Suppressor macrophage treated with lipopolysaccharide for 4 hours (primary cell): ENCODE results near the gene OTOA.
"Not testable (repeated sequence)": the region's sequence is repeated elsewhere in the genome, so short reads cannot be mapped to it uniquely, and the experiment has no call there.

Experiments used
- DNase-seq: peaks from one replicate; pipeline ENCODE4 v3.0.0-alpha.2; 2020

The OTOA gene

DNA sequence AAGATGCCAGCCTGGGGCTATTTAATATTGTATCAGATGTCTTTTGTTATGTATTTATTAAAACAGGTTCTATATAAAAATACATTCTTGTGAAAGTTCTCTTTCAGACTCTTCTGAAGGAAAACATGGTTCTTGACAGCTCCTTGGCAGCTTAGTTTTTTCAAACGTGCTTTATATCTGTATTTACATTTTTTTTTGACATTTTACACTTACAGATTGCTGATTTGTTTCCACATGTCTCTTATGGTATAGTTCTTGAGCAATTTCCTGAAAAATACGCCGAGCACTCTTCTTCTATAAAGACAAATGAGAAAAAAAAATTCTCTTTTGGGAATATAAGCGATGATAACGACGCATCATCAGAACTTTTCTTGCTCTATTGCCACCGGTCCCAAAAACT lies 20.9 kb upstream of the OTOA start:
- no peak for DNase-seq

- no peak for DNase-seq
These were observed 20.0 kb upstream of the OTOA start for GRCh38 chr16:21643785-21644184.

- no peak for DNase-seq
These were observed 19.1 kb upstream of the OTOA start for GRCh38 chr16:21644674-21645073.

DNA sequence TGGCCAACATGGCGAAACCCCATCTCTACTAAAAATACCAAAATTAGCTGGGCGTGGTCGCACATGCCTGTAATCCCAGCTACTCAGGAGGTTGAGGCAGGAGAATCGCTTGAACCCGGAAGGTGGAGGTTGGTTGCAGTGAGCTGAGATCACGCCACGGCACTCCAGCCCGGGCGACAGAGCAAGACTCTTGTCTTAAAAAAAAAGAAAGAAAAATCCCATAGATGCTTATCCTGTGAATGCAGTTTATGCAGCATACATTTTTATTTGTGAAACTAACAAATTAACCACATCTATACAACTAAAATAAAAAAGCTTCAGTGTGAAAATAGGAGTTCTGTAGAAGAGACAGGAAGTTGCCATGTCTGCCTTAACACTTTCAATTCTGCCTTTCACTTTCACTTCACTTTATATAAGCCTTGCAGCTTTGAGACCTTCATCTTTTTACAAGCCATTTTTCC lies 18.5 kb upstream of the OTOA start:
- DNase-seq = peak; percentile 84

GRCh38 chr16:21646091-21646490 lies 17.7 kb upstream of the OTOA start:
- DNase-seq = peak; percentile 72

DNA sequence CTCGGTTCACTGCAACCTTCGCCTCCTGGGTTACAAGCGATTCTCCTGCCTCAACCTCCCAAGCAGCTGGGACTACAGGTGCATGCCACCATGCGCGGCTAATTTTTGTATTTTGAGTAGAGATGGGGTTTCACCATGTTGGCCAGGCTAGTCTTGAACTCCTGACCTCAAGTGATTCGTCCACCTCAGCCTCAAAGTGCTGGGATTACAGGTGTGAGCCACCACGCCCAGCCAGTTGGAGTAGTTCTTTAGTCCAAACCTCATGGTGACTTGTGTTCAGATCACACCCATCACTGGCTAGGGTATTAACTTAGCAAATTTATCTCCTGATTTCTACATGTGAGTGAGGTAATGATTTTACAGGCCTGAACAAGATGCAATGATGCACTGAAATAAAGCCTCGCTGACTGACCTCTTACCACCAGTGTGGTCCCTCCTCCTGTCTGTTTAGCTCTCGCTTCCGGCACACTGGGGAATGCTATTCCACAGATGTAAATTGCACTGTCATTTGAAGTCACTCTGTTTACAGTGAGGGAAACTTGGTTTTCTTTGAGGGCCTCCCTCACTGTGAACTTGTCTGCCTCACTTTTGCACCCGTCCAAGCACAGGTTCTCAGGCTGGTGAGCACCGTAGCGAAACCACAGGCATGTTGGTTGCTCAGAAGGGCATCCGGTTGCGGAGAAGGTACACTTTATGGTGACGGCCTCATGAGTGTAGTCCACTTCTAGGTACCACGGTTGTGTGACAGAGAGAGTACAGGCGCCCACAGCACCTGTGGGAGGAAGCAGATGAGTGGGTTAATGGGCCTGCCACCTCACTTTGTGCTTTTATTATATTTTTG lies 16.8 kb upstream of the OTOA start:
- DNase-seq = no peak

- no peak for DNase-seq
These were observed 16.1 kb upstream of the OTOA start for GRCh38 chr16:21647562-21648164.

DNA sequence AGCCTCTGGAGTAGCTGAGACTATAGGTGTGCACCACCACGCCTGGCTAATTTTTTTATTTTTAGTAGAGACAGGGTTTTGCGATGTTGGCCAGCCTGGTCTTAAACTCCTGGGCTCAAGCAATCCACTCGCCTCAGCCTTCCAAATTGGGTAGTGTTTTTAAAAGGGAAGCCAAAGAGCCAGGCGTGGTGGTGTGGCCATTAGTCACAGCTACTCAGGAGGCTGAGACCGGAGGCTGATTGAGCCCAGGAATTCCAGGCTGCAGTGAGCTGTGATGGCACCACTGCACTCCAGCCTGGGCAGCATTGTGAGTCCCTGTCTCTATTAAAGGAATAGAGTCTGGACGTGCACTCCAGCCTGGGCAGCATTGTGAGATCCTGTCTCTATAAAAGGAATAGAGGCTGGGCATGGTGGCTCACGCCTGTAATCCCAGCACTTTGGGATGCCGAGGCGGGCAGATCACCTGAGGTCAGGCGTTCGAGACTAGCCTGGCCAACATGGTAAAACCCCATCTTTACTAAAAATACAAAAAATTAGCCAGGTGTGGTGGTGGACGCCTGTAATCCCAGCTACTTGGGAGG lies 13.9 kb upstream of the OTOA start:
- DNase-seq = peak; percentile 63

- peak; percentile 90 for DNase-seq
These were observed 13.2 kb upstream of the OTOA start for GRCh38 chr16:21650521-21650920.

- no peak for DNase-seq
These were observed 12.3 kb upstream of the OTOA start for GRCh38 chr16:21651515-21651914.

DNA sequence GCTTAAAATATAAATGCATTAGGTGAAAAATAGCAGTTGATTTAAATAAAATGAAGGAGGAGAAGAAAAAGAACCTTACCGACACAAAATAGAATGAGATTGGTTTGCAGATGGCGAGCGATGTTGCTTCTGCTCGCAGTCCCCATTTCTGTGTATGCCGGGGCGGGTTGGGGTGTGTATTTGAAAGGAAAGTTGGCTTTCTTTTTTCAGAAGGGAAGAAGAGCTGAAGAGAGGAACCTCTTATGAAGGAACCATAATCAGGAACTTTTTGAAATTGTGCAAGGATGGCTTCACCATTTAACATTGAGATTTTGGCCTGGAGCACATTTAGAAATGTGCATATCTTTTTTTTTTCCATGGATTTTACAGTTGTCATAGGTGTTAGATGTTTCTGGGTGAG lies 11.3 kb upstream of the OTOA start, which contains the start of gene IGSF6:
TSS of gene IGSF6 (minus strand) at position 156 of the 400 bp plus-strand sequence. CDS start at position 146, 10 bp downstream.
- peak; percentile 88 for DNase-seq

GRCh38 chr16:21653571-21653970 lies 10.2 kb upstream of the OTOA start:
- no peak for DNase-seq

GRCh38 chr16:21654466-21654865 lies 9.3 kb upstream of the OTOA start:
- peak; percentile 48 for DNase-seq

GRCh38 chr16:21654881-21655280 lies 8.9 kb upstream of the OTOA start:
- no peak for DNase-seq

DNA sequence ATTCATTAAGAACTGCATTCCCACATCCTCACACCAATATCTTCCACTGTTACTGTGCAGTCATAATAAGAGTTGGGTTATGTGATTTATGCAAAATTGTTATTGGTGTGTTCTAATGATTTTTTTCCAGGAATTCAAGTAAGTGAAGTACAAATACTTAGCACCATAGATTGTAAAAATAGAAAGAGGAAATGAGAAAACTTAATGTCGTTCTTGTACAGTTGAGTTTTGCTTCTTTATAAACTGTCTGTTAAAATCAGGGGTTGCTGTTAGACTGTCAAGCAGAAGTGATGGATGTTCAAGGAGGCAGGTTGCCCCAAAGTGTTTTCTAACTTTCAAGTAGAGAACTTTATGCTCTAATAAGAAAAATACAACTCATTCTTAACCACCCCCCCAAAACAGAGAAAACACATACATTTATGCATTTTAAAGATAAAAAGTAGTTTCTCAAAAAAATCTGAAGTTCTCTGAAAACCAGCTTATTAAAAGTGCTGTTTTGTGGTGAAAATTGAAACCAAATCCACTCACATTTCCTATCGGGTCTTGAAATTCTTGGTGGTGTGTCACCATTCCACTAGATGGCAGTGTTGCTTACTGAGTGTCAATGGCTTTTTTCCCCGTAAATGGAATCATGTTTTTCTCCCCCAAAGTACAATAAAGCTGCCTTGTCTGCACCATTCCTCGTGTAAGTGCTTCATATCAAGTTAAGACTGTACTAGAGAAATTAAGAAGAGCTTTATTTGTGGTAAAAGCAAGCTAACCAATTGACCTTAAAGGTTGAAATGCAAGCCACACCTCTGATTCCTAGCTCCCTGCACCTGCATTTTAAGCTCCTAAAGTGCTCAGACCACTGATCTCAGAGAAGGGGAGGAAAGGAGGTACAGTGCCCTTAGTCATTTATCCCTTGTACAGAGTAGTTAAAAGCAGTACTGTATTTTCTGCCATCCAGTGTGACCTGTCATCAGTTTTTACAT lies 6.7 kb upstream of the OTOA start:
- DNase-seq = peak; percentile 78

GRCh38 chr16:21659124-21659523 lies 4.6 kb upstream of the OTOA start:
- peak; percentile 53 for DNase-seq

DNA sequence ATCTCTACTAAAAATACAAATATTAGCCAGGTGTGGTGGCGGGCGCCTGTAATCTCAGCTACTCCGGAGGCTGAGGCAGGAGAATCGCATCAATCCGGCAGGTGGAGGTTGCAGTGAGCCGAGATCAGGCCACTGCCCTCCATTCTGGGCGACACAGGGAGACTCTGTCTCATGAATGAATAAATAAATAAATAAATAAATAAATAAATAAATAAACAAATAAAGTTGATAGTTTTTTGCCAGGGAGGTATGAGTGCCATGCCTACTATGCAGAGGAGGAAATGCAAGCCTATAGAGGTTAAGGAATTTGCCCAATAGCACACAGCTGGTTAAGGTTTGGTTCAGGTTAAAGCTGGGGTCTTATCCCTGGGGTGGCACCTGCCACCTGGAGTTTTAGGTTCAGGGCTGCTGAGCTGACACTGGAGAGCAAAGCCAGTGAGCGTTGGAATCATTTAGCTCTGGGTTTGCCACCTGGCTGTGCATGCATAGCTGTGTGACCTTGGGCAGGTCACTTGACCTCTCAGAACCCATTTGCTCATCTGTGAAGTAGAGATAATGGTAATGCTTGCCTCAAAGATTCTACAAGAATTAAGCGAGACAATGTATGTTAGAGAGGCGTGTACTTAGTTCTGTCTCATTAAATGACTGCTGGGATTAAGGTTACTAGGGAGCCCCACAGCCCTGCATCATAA lies 1.2 kb downstream of the OTOA start:
- no peak for DNase-seq

DNA sequence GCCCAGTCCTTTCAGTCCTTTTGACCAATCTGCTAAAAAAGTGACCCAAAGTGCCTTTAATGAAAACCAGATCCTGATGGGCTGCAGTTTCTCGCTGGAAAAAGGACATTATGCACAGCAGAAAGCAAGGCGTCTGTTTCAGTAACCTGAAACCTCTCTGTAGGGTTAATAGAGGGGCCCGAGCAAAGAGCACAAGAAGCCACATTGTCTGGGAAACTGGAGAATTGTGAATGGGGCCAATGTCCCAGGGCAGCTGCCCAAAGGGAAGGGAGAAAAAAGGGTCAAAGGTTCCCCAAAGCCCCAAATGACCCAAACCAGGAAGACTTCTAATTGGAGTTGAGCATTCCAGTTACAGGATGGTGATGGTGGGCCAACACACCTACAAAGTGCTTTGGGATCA lies 3.0 kb downstream of the OTOA start:
- DNase-seq = no peak

DNA sequence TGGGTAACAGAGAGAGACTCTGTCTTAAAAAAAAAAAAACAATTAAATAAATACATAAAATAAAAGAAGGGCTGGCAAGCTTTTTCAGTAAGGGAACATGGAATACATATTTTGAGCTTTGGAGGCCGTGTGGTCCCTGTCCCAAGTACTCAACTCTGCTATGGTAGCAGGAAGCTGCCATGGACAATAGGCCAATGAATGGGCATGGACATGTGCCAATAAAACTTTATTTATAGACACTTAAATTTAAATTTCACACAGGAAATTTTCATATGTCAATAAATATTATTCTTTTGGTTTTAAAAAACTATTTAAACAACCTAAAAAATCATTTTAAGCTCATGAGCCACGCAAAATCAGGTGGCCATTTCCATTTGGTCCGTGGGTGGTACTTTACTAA lies 3.8 kb downstream of the OTOA start:
- DNase-seq = no peak

DNA sequence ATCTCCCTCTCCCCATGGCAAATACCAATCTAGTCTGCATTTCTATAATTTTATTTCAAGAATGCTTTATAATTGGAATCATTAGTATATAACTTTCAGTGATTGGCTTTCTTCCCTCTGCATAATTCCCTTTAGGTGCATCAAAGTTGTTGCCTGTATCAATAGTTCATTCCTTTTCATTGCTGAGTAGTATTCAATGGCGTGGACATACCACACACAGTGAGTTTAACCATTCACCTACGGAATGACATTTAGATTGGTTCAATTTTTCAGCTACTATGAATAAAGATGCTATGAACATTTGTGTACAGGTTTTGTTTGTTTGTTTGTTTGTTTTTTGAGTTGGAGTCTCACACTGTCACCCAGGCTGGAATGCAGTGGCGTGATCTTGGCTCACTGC lies 9.7 kb downstream of the OTOA start:
- no peak for DNase-seq

GRCh38 chr16:21674456-21674855 lies 10.7 kb downstream of the OTOA start:
- DNase-seq = not testable (repeated sequence)

- DNase-seq = not testable (repeated sequence)
These were observed 16.9 kb downstream of the OTOA start for GRCh38 chr16:21680714-21681113.
